Neural crest cell (in vitro differentiated cells): Measurements from ENCODE around the gene MTHFD2. TPM values are rescaled to one million over a fixed set of nuclear protein-coding genes. Genes with fewer than 3 reads are reported as not detected.

Experiments used
- DNase-seq: peaks from one replicate; pipeline ENCODE4 v3.0.0; 2021; ENCODE audit warnings: low read depth, mixed read lengths, low spot score
- H3K27ac Mint-ChIP-seq: one replicate; pipeline ENCODE4 v1.8.0; 2021; ENCODE audit warnings: mild to moderate bottlenecking, mixed read lengths; ENCODE audit not compliant: unreplicated experiment
- H3K27me3 Mint-ChIP-seq: 2 replicates; pipeline ENCODE4 v1.8.0; 2021; ENCODE audit warnings: low read depth, mild to moderate bottlenecking, mixed read lengths
- H3K36me3 Mint-ChIP-seq: 2 replicates; pipeline ENCODE4 v1.8.0; 2021; ENCODE audit warnings: low read depth, mild to moderate bottlenecking, mixed read lengths
- H3K4me1 Mint-ChIP-seq: 2 replicates; pipeline ENCODE4 v1.8.0; 2021; ENCODE audit warnings: mixed read lengths
- H3K4me3 Mint-ChIP-seq: one replicate; pipeline ENCODE4 v1.8.0; 2021; ENCODE audit warnings: mild to moderate bottlenecking, mixed read lengths
- H3K9me3 Mint-ChIP-seq: 2 replicates; pipeline ENCODE4 v1.8.0; 2021; ENCODE audit warnings: mixed read lengths
- total RNA-seq: library from RNA; stranded (reverse); gene quantifications from 2 replicates; pipeline ENCODE4 v1.2.1, GENCODE V29; 2021
- TF ChIP-seq, protein P1 (sequence below): fragments of 200-600 bp; sonication (generic); conservative IDR thresholded peaks from 2 replicates; pipeline ENCODE4 v1.5.0; 2021; ENCODE audit warnings: antibody characterized with exemption, mild to moderate bottlenecking

The MTHFD2 gene
- total RNA-seq, 1 donor from 2014 or later, result 101 TPM

DNA sequence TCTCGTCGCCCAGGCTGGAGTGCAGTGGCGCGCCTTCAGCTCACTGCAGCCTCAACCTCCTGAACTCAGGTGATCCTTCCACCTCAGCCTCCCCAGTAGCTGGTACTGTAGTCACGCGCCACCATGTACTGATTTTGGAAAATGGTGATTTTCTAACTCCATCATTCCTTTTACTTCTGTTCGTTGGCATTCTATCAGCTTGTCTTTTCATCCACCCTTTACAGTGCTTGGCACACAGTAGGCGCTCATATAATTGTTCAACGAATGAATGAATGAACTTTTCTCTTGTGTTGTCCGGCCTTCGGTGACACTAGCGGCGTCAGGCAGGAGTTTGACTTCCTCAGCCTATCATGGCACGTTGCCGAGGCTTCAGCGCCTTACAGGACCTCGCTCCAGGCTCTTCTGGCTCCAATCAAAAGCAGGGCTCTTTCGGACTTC lies 373 bp upstream of the MTHFD2 start:
- Mint-ChIP-seq H3K4me3 (peak overlapping the region; percentile 98), H3K36me3 (no peaks in the 10 kb centered on the region), H3K27ac (peak overlapping the region; percentile 99), H3K4me1 (peaks cover 37% of the 10 kb centered on the region), H3K9me3 (peaks cover 2% of the 10 kb centered on the region), H3K27me3 (no peaks in the 10 kb centered on the region)
- no peak for DNase-seq
- TF ChIP-seq, protein P1, sequence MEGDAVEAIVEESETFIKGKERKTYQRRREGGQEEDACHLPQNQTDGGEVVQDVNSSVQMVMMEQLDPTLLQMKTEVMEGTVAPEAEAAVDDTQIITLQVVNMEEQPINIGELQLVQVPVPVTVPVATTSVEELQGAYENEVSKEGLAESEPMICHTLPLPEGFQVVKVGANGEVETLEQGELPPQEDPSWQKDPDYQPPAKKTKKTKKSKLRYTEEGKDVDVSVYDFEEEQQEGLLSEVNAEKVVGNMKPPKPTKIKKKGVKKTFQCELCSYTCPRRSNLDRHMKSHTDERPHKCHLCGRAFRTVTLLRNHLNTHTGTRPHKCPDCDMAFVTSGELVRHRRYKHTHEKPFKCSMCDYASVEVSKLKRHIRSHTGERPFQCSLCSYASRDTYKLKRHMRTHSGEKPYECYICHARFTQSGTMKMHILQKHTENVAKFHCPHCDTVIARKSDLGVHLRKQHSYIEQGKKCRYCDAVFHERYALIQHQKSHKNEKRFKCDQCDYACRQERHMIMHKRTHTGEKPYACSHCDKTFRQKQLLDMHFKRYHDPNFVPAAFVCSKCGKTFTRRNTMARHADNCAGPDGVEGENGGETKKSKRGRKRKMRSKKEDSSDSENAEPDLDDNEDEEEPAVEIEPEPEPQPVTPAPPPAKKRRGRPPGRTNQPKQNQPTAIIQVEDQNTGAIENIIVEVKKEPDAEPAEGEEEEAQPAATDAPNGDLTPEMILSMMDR, result no peak

DNA sequence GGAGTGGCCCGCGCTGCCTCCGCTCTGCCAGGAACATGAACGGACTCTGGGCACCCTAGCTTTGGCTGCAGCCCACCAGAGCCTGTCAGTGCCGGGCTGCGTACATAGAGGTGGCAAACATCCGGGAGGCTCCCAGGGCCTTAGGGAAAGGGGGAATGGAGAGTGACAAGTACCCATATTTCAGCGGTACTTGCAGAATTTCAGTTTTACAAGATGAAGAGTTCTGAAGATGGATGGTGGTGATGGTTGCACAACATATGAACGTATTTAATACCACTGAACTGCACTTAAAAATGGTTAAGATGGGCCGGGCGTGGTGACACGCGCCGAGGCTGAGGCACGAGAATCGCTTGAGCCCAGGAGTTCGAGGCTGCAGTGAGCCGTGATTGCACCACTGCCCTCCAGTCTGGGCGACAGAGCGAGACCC lies 873 bp downstream of the MTHFD2 start:
- no peaks in the 10 kb centered on the region for H3K36me3 Mint-ChIP-seq
- H3K27me3 Mint-ChIP-seq, result no peaks in the 10 kb centered on the region
- H3K27ac Mint-ChIP-seq, result peak overlapping the region; percentile 99
- DNase-seq, result no peak
- TF ChIP-seq, protein P1, result no peak
- peaks cover 2% of the 10 kb centered on the region for H3K9me3 Mint-ChIP-seq
- H3K4me1 Mint-ChIP-seq, result peaks cover 37% of the 10 kb centered on the region
- peak overlapping the region; percentile 95 for H3K4me3 Mint-ChIP-seq

DNA sequence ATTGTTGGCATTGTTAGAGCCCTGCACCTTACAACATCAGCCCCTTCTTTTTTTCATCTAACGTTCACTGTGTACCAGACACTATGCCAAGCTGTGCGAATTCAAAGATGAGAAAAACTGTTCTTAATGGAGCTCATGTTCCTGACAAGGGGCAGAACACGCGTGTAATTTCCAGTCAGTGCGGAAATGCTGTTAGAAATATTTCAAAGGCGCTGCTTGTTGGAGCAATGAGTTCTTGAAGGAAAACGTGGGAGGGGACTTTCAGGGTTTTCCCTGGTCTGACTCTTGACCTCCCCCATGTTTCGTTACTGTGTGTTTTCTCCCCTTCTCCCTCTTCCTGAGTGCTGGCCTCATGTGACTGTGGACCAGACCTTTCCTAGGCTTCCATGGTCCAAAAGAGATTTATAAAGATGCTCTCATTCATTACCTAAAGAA lies 1.5 kb downstream of the MTHFD2 start:
- peaks cover 2% of the 10 kb centered on the region for H3K9me3 Mint-ChIP-seq
- peaks cover 37% of the 10 kb centered on the region for H3K4me1 Mint-ChIP-seq
- peak overlapping the region; percentile 99 for H3K27ac Mint-ChIP-seq
- H3K36me3 Mint-ChIP-seq, result no peaks in the 10 kb centered on the region
- DNase-seq, result no peak
- TF ChIP-seq, protein P1, result no peak
- H3K4me3 Mint-ChIP-seq, result peak overlapping the region; percentile 95
- H3K27me3 Mint-ChIP-seq, result no peaks in the 10 kb centered on the region

DNA sequence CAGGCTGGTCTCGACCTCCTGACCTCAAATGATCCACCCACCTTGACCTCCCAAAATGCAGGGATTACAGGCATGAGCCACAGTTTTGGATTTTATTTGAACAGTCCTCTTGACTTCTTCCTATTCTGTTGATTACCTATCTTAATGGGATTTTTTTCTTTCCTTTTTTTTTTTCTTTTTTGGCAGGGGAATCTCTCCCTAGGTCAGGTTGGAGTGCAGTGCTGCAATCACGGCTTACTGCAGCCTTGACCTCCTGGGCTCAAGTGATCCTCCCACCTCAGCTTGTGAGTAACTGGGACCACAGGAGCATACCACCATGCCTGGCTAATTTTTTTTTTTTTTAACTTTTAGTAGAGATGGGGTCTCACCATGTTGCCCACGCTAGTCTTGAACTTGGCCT lies 2.8 kb downstream of the MTHFD2 start:
- Mint-ChIP-seq H3K27me3 (no peaks in the 10 kb centered on the region), H3K4me1 (peaks cover 40% of the 10 kb centered on the region)

DNA sequence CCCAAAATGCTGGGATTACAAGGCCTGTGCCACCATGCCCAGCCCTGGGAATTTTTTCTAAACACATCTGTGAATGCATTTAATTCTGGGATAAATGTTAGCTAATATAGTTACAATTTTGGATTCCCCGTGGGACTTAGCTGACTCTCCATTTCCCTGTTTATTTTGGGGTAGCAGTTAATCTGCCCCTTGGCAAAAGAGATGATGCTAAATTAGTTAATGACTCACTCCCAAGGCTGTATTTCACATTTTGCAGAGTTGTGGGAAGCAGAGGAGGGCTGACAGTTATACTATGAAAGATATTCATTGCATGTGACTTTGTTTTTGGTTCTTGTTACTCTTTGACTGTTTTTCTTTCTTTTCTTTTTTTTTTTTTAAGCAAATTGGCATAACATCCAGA lies 3.2 kb downstream of the MTHFD2 start:
- Mint-ChIP-seq H3K4me1 (peaks cover 42% of the 10 kb centered on the region), H3K36me3 (no peaks in the 10 kb centered on the region), H3K27ac (no peak overlapping the region), H3K4me3 (peak overlapping the region; percentile 95), H3K27me3 (no peaks in the 10 kb centered on the region), H3K9me3 (peaks cover 2% of the 10 kb centered on the region)
- no peak for DNase-seq
- TF ChIP-seq, protein P1, result no peak

More for the DNA sequence above, 2.8 kb downstream of the MTHFD2 start:
- peak overlapping the region; percentile 95 for H3K4me3 Mint-ChIP-seq
- DNase-seq, result no peak
- TF ChIP-seq, protein P1, result no peak
- H3K36me3 Mint-ChIP-seq, result no peaks in the 10 kb centered on the region
- no peak overlapping the region for H3K27ac Mint-ChIP-seq
- peaks cover 2% of the 10 kb centered on the region for H3K9me3 Mint-ChIP-seq
